ENCODE results near the gene CRYAA. TPM values are rescaled to one million over a fixed set of nuclear protein-coding genes. Genes with fewer than 3 reads are reported as not detected.

Gene CRYAA
- total RNA-seq, 3 donors from 2014 or later (not counting 1 experiment from before 2014, with no cell fraction given): not detected

- H3K27me3 Mint-ChIP-seq (ENCODE audit: low read depth in 2 of 2): peaks cover 15 to 64% of the 10 kb centered on the region in 2 donors
- Histone ChIP-seq H3K4me1 (ENCODE audit: control insufficient read depth, insufficient read depth, low read length) (no peaks in the 10 kb centered on the region), H3K4me3 (ENCODE audit: low read length) (no peak overlapping the region), H3K27me3 (ENCODE audit: control insufficient read depth, insufficient read depth, low read length) (no peaks in the 10 kb centered on the region), H3K9me3 (ENCODE audit: control insufficient read depth, insufficient read depth, low read length) (no peaks in the 10 kb centered on the region), H3K27ac (ENCODE audit: low read length) (no peak overlapping the region), H3K36me3 (ENCODE audit: control insufficient read depth, insufficient read depth, low read length) (no peaks in the 10 kb centered on the region)
- peaks cover 0 to 5% of the 10 kb centered on the region in 2 donors for H3K4me1 Mint-ChIP-seq
- no peak overlapping the region for H3K4me3 Mint-ChIP-seq
- intact Hi-C loops (cut with micrococcal nuclease): no loop called here
- TF ChIP-seq CTCF (IDR thresholded peaks at IDR 0.05): no peak
- ATAC-seq (no peak), DNase-seq (no peak)
- WGBS (ENCODE audit: insufficient coverage): 92% methylated on average over 32 of the region's 32 CpGs
- H3K36me3 Mint-ChIP-seq: peaks cover 8% of the 10 kb centered on the region
- peaks cover 4 to 6% of the 10 kb centered on the region in 2 donors for H3K9me3 Mint-ChIP-seq
- H3K27ac Mint-ChIP-seq: no peak overlapping the region
These were observed 26.6 kb downstream of the CRYAA start for GRCh38 chr21:43195121-43196021.

GRCh38 chr21:43196826-43197225 lies 28.0 kb downstream of the CRYAA start:
- peaks cover 0 to 5% of the 10 kb centered on the region in 2 donors for H3K4me1 Mint-ChIP-seq
- no peak for ATAC-seq
- H3K9me3 Mint-ChIP-seq: peaks cover 4 to 7% of the 10 kb centered on the region in 2 donors
- no peak for TF ChIP-seq CTCF (IDR thresholded peaks at IDR 0.05)
- no peaks in the 10 kb centered on the region for H3K27me3 ChIP-seq (ENCODE audit: control insufficient read depth, insufficient read depth, low read length)
- WGBS (ENCODE audit: insufficient coverage): 90% methylated on average over 6 of the region's 6 CpGs
- H3K27me3 Mint-ChIP-seq (ENCODE audit: low read depth in 2 of 2): peaks cover 15 to 58% of the 10 kb centered on the region in 2 donors
- intact Hi-C loops (cut with micrococcal nuclease): no loop called here
- peaks cover 4% of the 10 kb centered on the region for H3K9me3 ChIP-seq (ENCODE audit: control insufficient read depth, insufficient read depth, low read length)
- no peaks in the 10 kb centered on the region for H3K36me3 ChIP-seq (ENCODE audit: control insufficient read depth, insufficient read depth, low read length)
- no peaks in the 10 kb centered on the region for H3K4me1 ChIP-seq (ENCODE audit: control insufficient read depth, insufficient read depth, low read length)
- no peak overlapping the region for H3K27ac Mint-ChIP-seq
- H3K36me3 Mint-ChIP-seq: peaks cover 12% of the 10 kb centered on the region
- H3K27ac ChIP-seq (ENCODE audit: low read length): no peak overlapping the region
- DNase-seq: no peak
- no peak overlapping the region for H3K4me3 ChIP-seq (ENCODE audit: low read length)
- no peak overlapping the region for H3K4me3 Mint-ChIP-seq

- 88% methylated on average over 2 of the region's 2 CpGs for WGBS (ENCODE audit: insufficient coverage)
- Mint-ChIP-seq H3K27me3 (ENCODE audit: low read depth in 2 of 2) (peaks cover 18 to 50% of the 10 kb centered on the region in 2 donors), H3K9me3 (peaks cover 7 to 10% of the 10 kb centered on the region in 2 donors), H3K36me3 (peaks cover 16% of the 10 kb centered on the region), H3K4me1 (peaks cover 0 to 5% of the 10 kb centered on the region in 2 donors), H3K4me3 (no peak overlapping the region), H3K27ac (no peak overlapping the region)
- no peaks in the 10 kb centered on the region for H3K4me1 ChIP-seq (ENCODE audit: control insufficient read depth, insufficient read depth, low read length)
- DNase-seq (no peak), ATAC-seq (no peak)
- intact Hi-C loops (cut with micrococcal nuclease): no loop called here
- no peak overlapping the region for H3K27ac ChIP-seq (ENCODE audit: low read length)
- H3K9me3 ChIP-seq (ENCODE audit: control insufficient read depth, insufficient read depth, low read length): peaks cover 4% of the 10 kb centered on the region
- no peaks in the 10 kb centered on the region for H3K36me3 ChIP-seq (ENCODE audit: control insufficient read depth, insufficient read depth, low read length)
- no peak overlapping the region for H3K4me3 ChIP-seq (ENCODE audit: low read length)
- no peak for TF ChIP-seq CTCF (IDR thresholded peaks at IDR 0.05)
- no peaks in the 10 kb centered on the region for H3K27me3 ChIP-seq (ENCODE audit: control insufficient read depth, insufficient read depth, low read length)
These were observed 29.6 kb downstream of the CRYAA start for GRCh38 chr21:43198376-43198775.
